ENCODE measurements around the gene TMC3.

GRCh38 chr15:81281456-81281735 is 92.6 kb downstream of the TMC3 start:
- no peak for TF ChIP-seq CTCF (IDR thresholded peaks at IDR 0.05)
- no peak for TF ChIP-seq EZH2 (IDR thresholded peaks at IDR 0.05)

Measured in neural progenitor cell (in vitro differentiated cells).